SU-DHL-6 (cell line): ENCODE measurements around the gene PTGR3.

Experiments used
- H2AFZ ChIP-seq: fragments of 200-600 bp; sonication (generic); 2 replicates; pipeline ENCODE4 v1.6.1; 2014; ENCODE audit warnings: low read depth, mild to moderate bottlenecking, moderate library complexity, mixed read lengths, antibody characterized with exemption, low read length; ENCODE audit not compliant: severe bottlenecking
- H3F3A ChIP-seq: fragments of 200-600 bp; shearing (Covaris generic); 2 replicates; pipeline ENCODE4 v1.6.0; 2016; ENCODE audit warnings: antibody characterized with exemption, mild to moderate bottlenecking; ENCODE audit not compliant: insufficient read depth
- H3K27ac ChIP-seq: fragments of 200-600 bp; sonication (generic); 2 replicates; pipeline ENCODE4 v1.5.1; 2016; ENCODE audit warnings: low read depth, mild to moderate bottlenecking, low read length, moderate library complexity, mixed read lengths
- H3K27me3 ChIP-seq: fragments of 200-600 bp; sonication (generic), shearing (Covaris generic); 2 replicates; pipeline ENCODE4 v1.6.0; 2014; ENCODE audit warnings: mild to moderate bottlenecking, low read length
- H3K36me3 ChIP-seq: fragments of 200-600 bp; sonication (generic); 2 replicates; pipeline ENCODE4 v1.6.1; 2014; ENCODE audit warnings: mild to moderate bottlenecking, low read length, mixed read lengths
- H3K4me2 ChIP-seq: fragments of 300-600, 200-600 bp; shearing (Covaris generic), sonication (generic); 2 replicates; pipeline ENCODE4 v1.6.0; 2014; ENCODE audit warnings: low read length, low read depth, mild to moderate bottlenecking; ENCODE audit not compliant: poor library complexity, severe bottlenecking
- H3K4me3 ChIP-seq: fragments of 200-600 bp; sonication (generic); 2 replicates; pipeline ENCODE4 v1.5.1; 2014; ENCODE audit warnings: antibody characterized with exemption, low read length, mild to moderate bottlenecking, mixed read lengths; ENCODE audit not compliant: insufficient read depth, poor library complexity, severe bottlenecking
- H3K79me2 ChIP-seq: fragments of 200-600 bp; sonication (generic); 2 replicates; pipeline ENCODE4 v1.6.1; 2014; ENCODE audit warnings: mild to moderate bottlenecking, low read length, moderate library complexity; ENCODE audit not compliant: insufficient read depth
- H3K9ac ChIP-seq: fragments of 200-600 bp; sonication (generic); 2 replicates; pipeline ENCODE4 v1.7.0; 2014; ENCODE audit warnings: mild to moderate bottlenecking, low read length
- H3K9me2 ChIP-seq: fragments of 200-600 bp; sonication (generic); replicated peaks from 2 replicates; pipeline ENCODE4 v1.6.1; 2014; ENCODE audit warnings: low read length; ENCODE audit not compliant: insufficient read depth
- H3K9me3 ChIP-seq: fragments of 200-600 bp; sonication (generic); 2 replicates; pipeline ENCODE4 v1.6.1; 2014; ENCODE audit warnings: low read length, mixed read lengths; ENCODE audit not compliant: insufficient read depth
- H4K20me1 ChIP-seq: fragments of 200-600 bp; sonication (generic); 2 replicates; pipeline ENCODE4 v1.6.1; 2014; ENCODE audit warnings: low read depth, mild to moderate bottlenecking, antibody characterized with exemption, low read length, moderate library complexity, mixed read lengths
- EZH2phosphoT487 ChIP-seq: fragments of 200-600 bp; sonication (generic), shearing (Covaris generic); conservative IDR thresholded peaks from 2 replicates; pipeline ENCODE4 v1.6.1; 2018; ENCODE audit warnings: mild to moderate bottlenecking, antibody characterized with exemption, low read length, moderate library complexity, mixed read lengths
- TF ChIP-seq, protein P1 (sequence below): fragments of 200-600 bp; sonication (generic); IDR thresholded peaks from one replicate; pipeline ENCODE4 v1.5.1; 2017; ENCODE audit warnings: antibody characterized with exemption, mild to moderate bottlenecking, low read length, moderate library complexity; ENCODE audit not compliant: insufficient read depth, poor library complexity, severe bottlenecking

Gene PTGR3

GRCh38 chr18:75252136-75252535 lies 43.2 kb upstream of the PTGR3 start:
- Histone ChIP-seq H3K4me3 (no peak overlapping the region), H3K9me3 (no peaks in the 10 kb centered on the region), H2AFZ (no peak overlapping the region), H3K9me2 (no peaks in the 10 kb centered on the region), H3K27ac (no peak overlapping the region), H3K4me2 (no peak overlapping the region), H3K36me3 (no peaks in the 10 kb centered on the region), H3F3A (no peaks in the 10 kb centered on the region), H4K20me1 (peaks cover 22% of the 10 kb centered on the region), H3K79me2 (no peaks in the 10 kb centered on the region), H3K27me3 (no peaks in the 10 kb centered on the region), H3K9ac (no peak overlapping the region)
- TF ChIP-seq, protein P1, sequence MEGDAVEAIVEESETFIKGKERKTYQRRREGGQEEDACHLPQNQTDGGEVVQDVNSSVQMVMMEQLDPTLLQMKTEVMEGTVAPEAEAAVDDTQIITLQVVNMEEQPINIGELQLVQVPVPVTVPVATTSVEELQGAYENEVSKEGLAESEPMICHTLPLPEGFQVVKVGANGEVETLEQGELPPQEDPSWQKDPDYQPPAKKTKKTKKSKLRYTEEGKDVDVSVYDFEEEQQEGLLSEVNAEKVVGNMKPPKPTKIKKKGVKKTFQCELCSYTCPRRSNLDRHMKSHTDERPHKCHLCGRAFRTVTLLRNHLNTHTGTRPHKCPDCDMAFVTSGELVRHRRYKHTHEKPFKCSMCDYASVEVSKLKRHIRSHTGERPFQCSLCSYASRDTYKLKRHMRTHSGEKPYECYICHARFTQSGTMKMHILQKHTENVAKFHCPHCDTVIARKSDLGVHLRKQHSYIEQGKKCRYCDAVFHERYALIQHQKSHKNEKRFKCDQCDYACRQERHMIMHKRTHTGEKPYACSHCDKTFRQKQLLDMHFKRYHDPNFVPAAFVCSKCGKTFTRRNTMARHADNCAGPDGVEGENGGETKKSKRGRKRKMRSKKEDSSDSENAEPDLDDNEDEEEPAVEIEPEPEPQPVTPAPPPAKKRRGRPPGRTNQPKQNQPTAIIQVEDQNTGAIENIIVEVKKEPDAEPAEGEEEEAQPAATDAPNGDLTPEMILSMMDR = no peak
- no peak for TF ChIP-seq EZH2phosphoT487

DNA sequence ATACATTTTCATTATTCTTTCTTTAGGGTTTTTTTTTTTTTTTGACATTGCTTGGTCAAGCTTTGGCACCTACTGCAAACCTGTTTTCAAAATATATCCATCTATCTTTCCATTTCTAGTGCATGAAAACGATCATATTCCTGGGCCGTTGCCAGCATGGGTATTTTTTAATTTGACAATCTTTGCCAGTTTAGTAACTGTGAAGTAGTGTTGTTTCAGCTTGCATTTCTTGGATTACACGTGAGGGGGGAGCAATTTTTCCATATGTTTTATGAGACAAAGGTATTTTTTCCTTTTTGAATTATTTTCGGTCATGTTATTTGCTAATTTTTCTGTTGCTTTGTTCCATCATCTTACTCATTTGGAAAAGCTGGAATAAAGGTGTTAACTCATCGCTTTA lies 42.5 kb upstream of the PTGR3 start:
- no peaks in the 10 kb centered on the region for H3K36me3 ChIP-seq
- no peak overlapping the region for H3K4me3 ChIP-seq
- H3K9me2 ChIP-seq = no peaks in the 10 kb centered on the region
- no peaks in the 10 kb centered on the region for H3F3A ChIP-seq
- no peak overlapping the region for H3K9ac ChIP-seq
- no peaks in the 10 kb centered on the region for H3K79me2 ChIP-seq
- no peak for TF ChIP-seq EZH2phosphoT487
- TF ChIP-seq, protein P1 = no peak
- H3K27me3 ChIP-seq = no peaks in the 10 kb centered on the region
- H4K20me1 ChIP-seq = peaks cover 22% of the 10 kb centered on the region
- no peak overlapping the region for H3K27ac ChIP-seq
- H2AFZ ChIP-seq = no peak overlapping the region
- no peak overlapping the region for H3K4me2 ChIP-seq
- no peaks in the 10 kb centered on the region for H3K9me3 ChIP-seq

DNA sequence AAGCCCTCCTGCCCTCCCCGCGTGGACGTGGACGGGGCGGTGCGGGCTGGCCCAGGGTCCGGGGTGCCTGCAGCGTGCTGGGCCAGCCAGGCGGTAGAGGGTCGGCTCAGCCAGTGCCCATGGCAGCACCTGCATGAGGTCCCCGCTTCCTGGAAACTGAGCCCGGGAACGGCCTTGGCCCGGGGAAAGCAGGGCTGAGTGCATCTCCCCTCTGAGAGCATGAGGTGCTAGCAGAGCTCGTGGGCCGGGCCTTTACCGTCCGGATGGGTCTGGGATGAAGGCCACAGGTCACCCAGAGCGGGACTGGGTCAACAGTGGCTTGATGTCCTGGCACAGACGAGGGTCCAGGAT lies 41.5 kb upstream of the PTGR3 start:
- Histone ChIP-seq H3K9me3 (no peaks in the 10 kb centered on the region), H3K27me3 (no peaks in the 10 kb centered on the region), H3K9me2 (no peaks in the 10 kb centered on the region), H3K9ac (no peak overlapping the region), H3K27ac (no peak overlapping the region), H4K20me1 (peaks cover 17% of the 10 kb centered on the region), H3F3A (no peaks in the 10 kb centered on the region), H3K36me3 (no peaks in the 10 kb centered on the region), H2AFZ (no peak overlapping the region), H3K79me2 (no peaks in the 10 kb centered on the region), H3K4me2 (no peak overlapping the region), H3K4me3 (no peak overlapping the region)
- TF ChIP-seq, protein P1 = no peak
- TF ChIP-seq EZH2phosphoT487 = no peak
